ENCODE data around the gene UGT1A6. TPM values are rescaled to one million over a fixed set of nuclear protein-coding genes. Genes with fewer than 3 reads are reported as not detected.
"Not testable (repeated sequence)": the region's sequence is repeated elsewhere in the genome, so short reads cannot be mapped to it uniquely, and the experiment has no call there.

The UGT1A6 gene
- total and polyA plus RNA-seq, 2 of the 4 experiments (the other 2 are of a cell fraction) = not detected

DNA sequence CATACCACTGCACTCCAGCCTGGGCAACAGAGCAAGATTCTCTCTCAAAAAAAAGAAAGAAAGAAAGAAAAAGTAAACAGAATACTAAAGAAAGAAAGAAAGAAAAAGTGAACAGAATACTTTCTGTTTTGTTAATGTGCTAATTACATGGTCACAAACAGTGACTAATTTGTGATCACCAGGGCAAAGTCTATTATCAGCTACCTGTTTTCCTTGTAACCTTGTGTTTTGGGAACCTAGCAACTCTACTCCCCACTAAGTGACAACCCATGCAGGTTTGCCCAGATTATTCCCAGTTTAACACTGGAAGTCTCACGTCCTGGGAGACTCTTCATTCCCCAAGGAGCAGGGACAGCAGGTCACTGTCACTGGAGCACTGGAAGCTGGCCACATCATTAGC, 37.6 kb upstream of the UGT1A6 start:
- CTCF ChIA-PET = no interaction called here
- no peak overlapping the region for H3K4me3 ChIP-seq (ENCODE audit: insufficient read depth, low read depth, low read length)
- no TSS peak for BruUV-seq (replicated peaks)

GRCh38 chr2:233655943-233656342, 36.7 kb upstream of the UGT1A6 start:
- H4K8ac ChIP-seq (ENCODE audit: low read depth in 2 of 2, low read length in 2 of 2); H3K9ac ChIP-seq (ENCODE audit: low read depth, low read length); H2AK9ac ChIP-seq (replicated peaks; ENCODE audit: low read depth, low read length, poor library complexity); H3K56ac ChIP-seq (ENCODE audit: extremely low read depth, insufficient read depth, low read length); CTCF ChIA-PET; H3K27ac ChIP-seq (ENCODE audit: insufficient read depth, low read length); H4K91ac ChIP-seq (ENCODE audit: insufficient read depth, low read depth, low read length); H3K4ac ChIP-seq (ENCODE audit: low read depth, low read length); H2BK20ac ChIP-seq (ENCODE audit: low read depth, low read length); H4K20me1 ChIP-seq (ENCODE audit: insufficient read depth, low read length); H3K36me3 ChIP-seq (ENCODE audit: control insufficient read depth, insufficient read depth, low read length); H3K9me1 ChIP-seq (ENCODE audit: insufficient read depth, low read length); H3K18ac ChIP-seq (ENCODE audit: low read depth, low read length); H3K23ac ChIP-seq (ENCODE audit: low read depth, low read length); H3K14ac ChIP-seq (replicated peaks; ENCODE audit: low read depth, low read length); H3K4me2 ChIP-seq (ENCODE audit: low read depth, low read length); H4K5ac ChIP-seq (ENCODE audit: low read depth, low read length); in situ Hi-C loops (cut with MboI; ENCODE audit: low sequenced_read_pairs); DNase-seq; H3K4me3 ChIP-seq (ENCODE audit: insufficient read depth, low read depth, low read length); H2BK5ac ChIP-seq (ENCODE audit: low read depth, low read length, poor library complexity, severe bottlenecking); H2AK5ac ChIP-seq (ENCODE audit: low read depth, low read length); H3K27me3 ChIP-seq (ENCODE audit: control insufficient read depth, insufficient read depth, low read length); ATAC-seq (ENCODE audit: low read depth); BruUV-seq (replicated peaks); intact Hi-C loops (cut with micrococcal nuclease); H3K9me3 ChIP-seq (ENCODE audit: control insufficient read depth, insufficient read depth, low read length); H2BK120ac ChIP-seq (ENCODE audit: low read depth, low read length); H3K4me1 ChIP-seq (ENCODE audit: control insufficient read depth, insufficient read depth, low read length); H2AFZ ChIP-seq (replicated peaks; ENCODE audit: low read length, poor library complexity); dilution Hi-C loops (cut with HindIII; ENCODE audit: low sequenced_read_pairs, unreplicated experiment); H2BK15ac ChIP-seq (ENCODE audit: low read depth, low read length); H3K79me1 ChIP-seq (ENCODE audit: low read depth in 1 of 2, low read length in 2 of 2); POLR2A ChIA-PET (ENCODE audit: unreplicated experiment): not testable (repeated sequence)
- WGBS, 2 experiments (ENCODE audit: extremely low coverage in 2 of 2, insufficient read length in 1 of 2) = no CpG with 5 or more reads among the region's 3 CpGs

More for the DNA sequence above, 37.6 kb upstream of the UGT1A6 start:
- ATAC-seq (ENCODE audit: low read depth) (no peak), DNase-seq (no peak)
- H3K36me3 ChIP-seq (ENCODE audit: control insufficient read depth, insufficient read depth, low read length) = no peaks in the 10 kb centered on the region
- H3K14ac ChIP-seq (replicated peaks; ENCODE audit: low read depth, low read length) = no peak overlapping the region
- no peaks in the 10 kb centered on the region for H3K79me1 ChIP-seq (ENCODE audit: low read depth in 1 of 2, low read length in 2 of 2)
- no peak overlapping the region for H2BK5ac ChIP-seq (ENCODE audit: low read depth, low read length, poor library complexity, severe bottlenecking)
- no peak overlapping the region for H4K5ac ChIP-seq (ENCODE audit: low read depth, low read length)
- no peaks in the 10 kb centered on the region for H3K9me1 ChIP-seq (ENCODE audit: insufficient read depth, low read length)
- no CpG with 5 or more reads among the region's 1 CpG for WGBS, 2 experiments (ENCODE audit: extremely low coverage in 2 of 2, insufficient read length in 1 of 2)
- peaks cover 3% of the 10 kb centered on the region; the same call in 1 of the 2 replicates for H3K27me3 ChIP-seq (ENCODE audit: control insufficient read depth, insufficient read depth, low read length)
- POLR2A ChIA-PET (ENCODE audit: unreplicated experiment) = no interaction called here
- no peaks in the 10 kb centered on the region for H4K20me1 ChIP-seq (ENCODE audit: insufficient read depth, low read length)
- no peaks in the 10 kb centered on the region for H3K4me1 ChIP-seq (ENCODE audit: control insufficient read depth, insufficient read depth, low read length)
- intact Hi-C loops (cut with micrococcal nuclease) = no loop called here
- no peak overlapping the region for H2AK9ac ChIP-seq (replicated peaks; ENCODE audit: low read depth, low read length, poor library complexity)
- H3K27ac ChIP-seq (ENCODE audit: insufficient read depth, low read length) = no peak overlapping the region
- in situ Hi-C loops (cut with MboI; ENCODE audit: low sequenced_read_pairs) = no loop called here
- no peak overlapping the region for H2AFZ ChIP-seq (replicated peaks; ENCODE audit: low read length, poor library complexity)
- no peak overlapping the region for H2AK5ac ChIP-seq (ENCODE audit: low read depth, low read length)
- H3K4ac ChIP-seq (ENCODE audit: low read depth, low read length) = no peak overlapping the region
- H3K56ac ChIP-seq (ENCODE audit: extremely low read depth, insufficient read depth, low read length) = no peak overlapping the region
- H4K8ac ChIP-seq (ENCODE audit: low read depth in 2 of 2, low read length in 2 of 2) = no peak overlapping the region
- TF ChIP-seq SMC3 (IDR thresholded peaks at IDR 0.05; ENCODE audit: low read depth, low read length) = no peak
- TF ChIP-seq MXI1 (IDR thresholded peaks at IDR 0.05; ENCODE audit: borderline replicate concordance, low read depth, low read length) = no peak
- TF ChIP-seq MAZ (IDR thresholded peaks at IDR 0.05; ENCODE audit: borderline replicate concordance, low read depth, low read length) = no peak
- no peak for TF ChIP-seq BHLHE40 (IDR thresholded peaks at IDR 0.05; ENCODE audit: low read depth, low read length)
- TF ChIP-seq CTCF (conservative IDR thresholded peaks at IDR 0.05; ENCODE audit: low read depth, low read length) = no peak
- no peak for TF ChIP-seq RCOR1 (IDR thresholded peaks at IDR 0.05; ENCODE audit: insufficient replicate concordance, low read length)
- no peak for TF ChIP-seq MAFK (IDR thresholded peaks at IDR 0.05; ENCODE audit: low read depth, low read length)
- no peak for TF ChIP-seq RAD21 (IDR thresholded peaks at IDR 0.05; ENCODE audit: low read length)
- TF ChIP-seq RFX5 (IDR thresholded peaks at IDR 0.05; ENCODE audit: low read depth, low read length) = no peak
- TF ChIP-seq FOS (IDR thresholded peaks at IDR 0.05; ENCODE audit: low read depth, low read length) = no peak
- H3K9me3 ChIP-seq (ENCODE audit: control insufficient read depth, insufficient read depth, low read length) = no peaks in the 10 kb centered on the region
- H3K18ac ChIP-seq (ENCODE audit: low read depth, low read length) = no peak overlapping the region
- H3K4me2 ChIP-seq (ENCODE audit: low read depth, low read length) = no peak overlapping the region
- no peak overlapping the region for H2BK20ac ChIP-seq (ENCODE audit: low read depth, low read length)
- dilution Hi-C loops (cut with HindIII; ENCODE audit: low sequenced_read_pairs, unreplicated experiment) = no loop called here
- no peak overlapping the region for H3K9ac ChIP-seq (ENCODE audit: low read depth, low read length)
- H2BK15ac ChIP-seq (ENCODE audit: low read depth, low read length) = no peak overlapping the region
- H3K23ac ChIP-seq (ENCODE audit: low read depth, low read length) = no peak overlapping the region
- H4K91ac ChIP-seq (ENCODE audit: insufficient read depth, low read depth, low read length) = no peak overlapping the region
- no peak overlapping the region for H2BK120ac ChIP-seq (ENCODE audit: low read depth, low read length)

All from IMR-90 (cell line).